GM18858 (cell line): ENCODE results near the gene LIPJ.

Experiments used
- ATAC-seq: cut with Tn5 transposase; IDR thresholded peaks from one replicate; pipeline ENCODE4 v1.9.1; 2021; ENCODE audit not compliant: unreplicated experiment

LIPJ gene, protein sequence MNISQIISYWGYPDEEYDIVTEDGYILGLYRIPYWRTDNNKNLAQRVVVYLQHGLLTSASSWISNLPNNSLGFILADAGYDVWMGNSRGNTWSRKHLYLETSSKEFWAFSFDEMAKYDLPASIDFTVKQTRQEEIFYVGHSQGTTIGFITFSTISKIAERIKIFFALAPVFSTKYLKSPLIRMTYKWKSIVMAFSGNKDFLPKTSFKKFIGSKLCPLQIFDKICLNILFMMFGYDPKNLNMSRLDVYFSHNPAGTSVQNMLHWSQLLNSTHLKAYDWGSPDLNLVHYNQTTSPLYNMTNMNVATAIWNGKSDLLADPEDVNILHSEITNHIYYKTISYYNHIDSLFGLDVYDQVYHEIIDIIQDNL

DNA sequence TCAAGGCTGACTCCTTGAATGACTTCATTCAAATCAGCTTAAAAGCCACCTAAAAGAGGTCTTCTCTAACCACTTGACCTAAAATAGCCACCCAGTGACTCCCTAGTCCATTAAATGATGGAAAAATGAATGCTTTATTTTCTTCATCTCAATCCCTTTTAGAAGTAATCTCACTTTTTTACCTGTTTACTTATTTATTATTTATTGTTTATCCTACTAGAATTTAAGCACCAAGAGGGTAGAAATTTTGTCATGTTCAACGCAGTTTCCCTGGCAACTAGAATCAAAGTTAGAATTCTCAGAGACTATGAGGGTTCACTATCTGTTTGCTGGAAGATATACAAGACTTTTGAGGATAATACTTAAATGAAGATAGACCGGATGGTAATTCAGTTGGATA, at the start of gene LIPJ:
TSS of gene LIPJ (plus strand) at position 301 of the 400 bp plus-strand sequence. CDS start 3,926 bp downstream, outside the sequence.
- ATAC-seq = no peak

DNA sequence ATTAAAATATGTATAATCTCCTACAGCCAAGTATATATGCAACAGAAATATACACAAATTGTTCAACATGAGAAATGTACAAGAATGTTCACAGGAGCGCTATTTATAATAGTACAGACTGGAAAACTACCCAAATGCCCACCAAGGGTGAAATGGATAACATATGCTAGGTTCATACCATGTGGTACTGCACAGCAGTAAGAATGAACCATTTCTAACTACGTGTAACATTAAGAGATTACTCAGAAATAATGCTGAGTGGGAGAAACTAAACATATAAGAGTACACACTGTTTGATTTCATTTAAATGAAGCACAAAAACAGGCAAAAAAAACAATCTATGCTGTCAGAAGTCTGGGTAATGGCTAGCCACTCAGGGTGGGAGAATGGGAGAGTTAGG, 49.2 kb upstream of the LIPJ start:
- no peak for ATAC-seq

DNA sequence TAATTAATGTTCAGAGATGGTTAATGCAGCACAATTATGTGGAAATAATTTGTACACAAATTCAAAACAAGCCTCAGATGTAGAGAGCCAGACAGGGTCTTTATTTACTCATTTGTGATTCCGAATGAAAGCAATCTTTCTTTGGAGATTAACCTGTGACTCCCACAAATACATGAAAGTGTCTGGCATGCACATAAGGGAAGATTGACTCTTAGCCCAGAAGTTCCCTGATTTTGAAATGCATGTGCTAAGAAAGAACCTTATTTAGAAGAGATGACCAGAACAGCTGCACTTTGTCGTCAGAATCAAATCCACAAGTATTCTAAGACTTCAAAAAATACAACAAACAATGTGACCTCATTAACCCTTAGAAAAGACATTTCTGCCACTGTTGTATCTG, 48.5 kb upstream of the LIPJ start:
- no peak for ATAC-seq

DNA sequence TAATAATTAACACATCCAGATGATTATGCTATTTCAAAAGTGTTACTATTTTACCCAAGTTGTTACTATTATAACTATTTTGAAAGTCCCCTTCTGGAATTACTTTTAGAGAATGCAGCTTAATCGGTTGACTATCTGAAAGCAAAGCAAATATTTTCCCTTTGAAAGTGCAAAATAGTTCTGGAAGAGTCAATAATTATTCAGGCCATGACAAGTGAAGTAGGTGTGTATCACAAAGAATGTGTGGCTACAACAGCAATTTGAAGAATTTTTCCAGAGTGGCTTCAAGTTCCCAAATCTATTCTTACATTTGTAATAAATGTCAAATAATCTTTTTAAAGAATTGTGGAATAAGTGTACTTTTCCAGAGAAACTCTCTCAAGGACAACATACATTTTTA, 46.2 kb upstream of the LIPJ start:
- ATAC-seq = no peak

DNA sequence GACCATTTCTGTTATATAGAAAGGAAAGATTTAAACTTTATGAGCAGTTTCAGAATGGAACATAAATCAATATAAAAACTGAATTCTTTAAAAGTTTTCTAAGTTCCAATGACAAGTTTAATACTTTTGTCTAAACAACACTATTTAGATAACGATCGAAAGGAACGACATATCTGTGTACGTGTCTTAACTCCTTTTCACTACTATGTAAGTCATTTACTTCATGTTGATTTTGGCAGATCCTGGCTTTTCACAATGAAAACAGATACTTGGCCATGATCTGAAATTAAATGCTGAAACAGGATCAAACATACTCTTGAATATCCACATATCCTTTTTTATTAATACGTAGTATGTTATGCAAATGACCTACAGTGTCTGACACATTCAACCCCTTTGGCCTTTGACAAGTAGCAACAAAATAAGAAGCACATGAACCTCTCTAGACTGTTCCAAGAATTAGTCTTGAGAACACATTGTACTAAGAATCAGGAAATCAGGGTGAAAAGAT, 45.4 kb upstream of the LIPJ start:
- ATAC-seq = no peak

DNA sequence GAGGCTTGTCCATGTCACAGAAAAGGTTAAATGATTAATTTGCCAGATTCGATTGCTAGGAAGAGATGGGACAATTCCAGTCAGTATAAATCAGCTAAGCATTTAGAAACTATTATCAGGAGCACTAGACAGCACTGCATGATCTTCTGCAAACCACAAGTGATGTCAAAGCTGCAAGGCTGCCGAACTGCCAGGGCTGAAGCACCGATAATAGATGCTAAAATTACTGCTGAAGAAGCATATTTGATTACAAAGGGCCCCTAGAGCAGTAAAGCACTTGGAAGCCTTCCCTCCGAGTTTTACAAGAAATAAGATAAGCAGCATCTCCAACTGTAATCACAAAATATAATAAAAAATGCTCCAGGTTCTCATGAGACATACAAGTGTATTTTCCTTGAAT, 44.0 kb upstream of the LIPJ start:
- ATAC-seq = no peak

DNA sequence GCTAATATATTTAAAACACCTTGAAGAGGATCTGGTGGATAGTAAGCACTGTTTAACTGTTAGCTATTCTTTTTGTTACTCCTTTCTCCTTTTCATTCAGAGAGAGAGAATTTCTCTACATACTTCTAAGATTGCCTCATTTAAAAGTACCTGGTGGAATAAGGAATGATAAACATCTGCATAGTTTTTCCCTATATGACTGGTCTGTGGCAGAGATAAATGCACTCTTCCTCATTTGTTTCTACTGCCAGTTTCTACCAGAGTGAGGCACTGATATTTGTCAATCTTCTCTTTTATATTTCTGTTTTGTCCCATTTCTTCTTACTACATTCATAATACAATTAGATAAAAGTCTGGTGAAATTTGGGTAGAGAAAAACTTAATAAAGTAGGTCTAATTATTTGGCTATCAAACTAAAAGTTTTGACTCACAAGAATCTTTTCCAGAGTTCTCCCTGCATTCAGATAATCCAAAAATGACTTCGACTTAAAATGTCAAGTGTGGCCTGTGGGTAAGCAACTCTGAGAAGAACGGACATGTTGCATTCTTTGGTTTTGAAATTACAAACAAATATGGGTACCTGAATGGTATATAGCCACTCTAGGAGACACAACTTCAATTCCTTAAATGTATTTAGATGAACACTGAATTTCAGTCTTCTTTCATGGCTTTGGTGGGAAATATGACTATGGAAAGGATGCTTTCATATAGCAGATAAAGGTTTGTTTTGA, 42.3 kb upstream of the LIPJ start:
- peak; percentile 63 for ATAC-seq

DNA sequence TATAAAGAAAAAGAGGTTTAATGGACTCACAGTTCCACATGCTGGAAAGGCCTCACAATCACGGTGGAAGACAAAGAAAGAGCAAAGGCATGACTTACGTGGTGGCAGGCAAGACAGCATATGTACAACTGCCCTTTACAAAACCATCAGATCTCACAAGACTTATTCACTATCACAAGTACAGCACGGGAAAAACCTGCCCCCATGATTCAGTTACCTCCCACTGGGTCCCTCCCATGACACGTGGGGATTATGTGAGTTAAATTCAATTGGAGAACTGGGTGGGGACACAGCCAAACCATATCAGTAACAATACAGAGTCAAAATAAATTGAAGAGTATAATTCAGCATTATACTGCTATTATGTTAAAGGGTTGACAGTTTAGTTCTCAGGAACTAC, 41.2 kb upstream of the LIPJ start:
- no peak for ATAC-seq

DNA sequence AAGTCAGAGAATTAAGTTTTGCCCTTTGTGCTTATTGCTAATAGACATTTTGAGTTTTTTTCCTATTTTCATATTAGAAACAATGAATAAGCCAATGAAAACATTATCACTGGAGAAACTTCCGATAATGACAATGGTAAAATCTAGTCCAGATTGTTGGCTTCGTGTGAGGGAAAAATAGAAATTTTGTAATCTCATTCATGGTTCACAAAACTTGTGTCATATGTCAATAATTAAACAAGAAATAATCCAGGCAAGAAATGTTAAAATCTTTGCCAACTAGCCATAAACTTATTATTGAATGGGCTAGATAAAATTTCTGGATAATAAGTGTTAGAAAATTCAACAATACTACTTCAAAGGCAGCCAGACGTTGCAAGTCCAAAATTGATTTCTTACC, 40.1 kb upstream of the LIPJ start:
- no peak for ATAC-seq

DNA sequence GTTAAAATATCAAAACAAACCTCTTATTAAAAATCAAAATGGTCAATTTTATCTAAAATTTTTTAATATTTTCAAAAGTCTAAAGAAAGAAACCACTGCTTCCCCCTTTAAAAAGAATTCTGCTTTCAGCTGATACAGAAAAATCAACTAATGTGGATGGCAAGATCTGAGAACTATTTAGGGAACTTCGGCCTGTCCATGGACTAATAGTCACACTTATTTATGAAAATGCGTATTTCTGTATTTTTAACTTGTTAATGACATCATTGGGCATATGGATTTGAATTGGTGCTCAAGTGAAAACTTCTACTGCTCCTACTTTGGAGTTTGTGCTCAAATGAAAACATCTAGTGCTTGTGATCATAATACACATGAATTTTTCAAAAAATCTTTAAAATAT, 35.3 kb upstream of the LIPJ start:
- ATAC-seq = no peak

DNA sequence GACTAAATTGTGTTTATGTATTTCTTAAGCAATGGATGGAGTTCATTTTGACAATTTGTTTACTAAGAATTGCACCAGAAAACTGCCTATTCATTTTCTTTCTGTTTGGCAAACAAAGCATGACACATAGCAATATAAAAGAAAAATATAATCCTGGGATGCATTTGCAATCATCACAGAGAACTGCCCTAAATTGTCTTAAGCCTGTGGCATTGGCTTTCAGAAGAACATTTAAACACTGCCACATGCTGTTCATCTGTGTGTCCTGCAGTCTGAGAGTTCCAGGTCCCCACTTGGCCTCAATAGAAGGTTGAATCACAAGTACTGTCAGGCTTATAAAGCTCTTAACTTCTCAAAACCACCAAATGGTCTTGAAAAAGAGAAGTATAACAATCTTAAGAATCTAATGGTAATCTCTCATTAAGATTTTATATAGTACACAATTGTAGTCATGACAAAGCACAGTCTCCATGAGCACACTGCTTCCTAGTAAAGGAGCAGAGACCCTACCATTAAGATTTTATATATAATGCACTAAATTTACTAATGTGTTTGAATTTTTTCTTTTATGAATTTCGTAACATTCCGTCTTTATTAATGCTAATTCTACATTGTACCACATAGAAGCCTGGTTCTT, 33.3 kb upstream of the LIPJ start:
- peak; percentile 63 for ATAC-seq

DNA sequence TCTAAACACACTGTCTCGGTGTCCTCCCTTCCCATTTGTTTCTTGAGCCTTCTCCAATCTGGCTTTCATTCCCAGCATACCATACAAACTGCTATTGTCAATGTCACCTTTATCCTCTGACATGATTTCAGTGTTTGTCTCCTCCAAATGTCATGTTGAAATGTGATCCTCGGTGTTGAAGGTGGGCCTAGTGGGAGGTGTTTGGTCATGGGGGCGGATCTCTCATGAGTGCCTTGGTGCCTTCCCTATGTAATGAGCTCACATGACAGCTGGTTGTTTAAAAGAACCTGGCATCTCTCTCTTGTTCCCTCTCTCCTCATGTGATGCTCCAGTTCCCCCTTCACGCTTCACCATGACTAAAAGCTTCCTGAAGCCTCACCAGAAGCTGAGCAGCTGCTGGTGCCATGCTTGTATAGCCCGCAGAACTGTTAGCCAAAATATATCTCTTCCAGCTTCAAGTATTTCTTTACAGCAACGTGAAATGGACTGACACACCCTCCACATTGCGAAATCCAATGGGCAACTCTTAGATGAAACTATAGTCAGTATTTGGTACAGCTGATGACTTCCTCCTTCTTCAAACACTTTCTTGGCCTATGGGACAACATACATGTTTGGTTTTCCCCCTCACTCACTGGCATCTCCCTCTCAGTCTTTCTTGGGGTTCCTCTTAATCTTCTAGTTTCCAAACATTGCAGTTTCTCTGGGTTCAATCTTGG, 31.2 kb upstream of the LIPJ start:
- no peak for ATAC-seq

DNA sequence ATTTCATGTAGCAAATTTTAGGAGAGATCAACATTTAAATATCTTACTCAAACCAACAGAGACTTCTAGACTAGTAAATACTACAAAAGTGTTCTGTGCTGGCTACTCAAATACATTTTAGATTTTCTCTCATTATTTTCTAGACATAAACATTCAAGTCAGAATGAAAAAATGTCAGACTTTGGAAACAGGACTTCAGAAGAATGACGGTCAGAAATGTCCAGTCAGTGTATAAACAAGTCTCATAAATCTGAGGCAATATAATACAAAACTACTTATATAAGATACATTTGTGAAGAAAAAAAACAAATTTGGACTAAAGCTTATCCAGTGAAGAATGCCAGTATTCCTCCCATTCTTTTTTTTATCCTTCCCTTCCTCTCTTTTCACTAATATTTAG, 29.3 kb upstream of the LIPJ start:
- ATAC-seq = no peak

DNA sequence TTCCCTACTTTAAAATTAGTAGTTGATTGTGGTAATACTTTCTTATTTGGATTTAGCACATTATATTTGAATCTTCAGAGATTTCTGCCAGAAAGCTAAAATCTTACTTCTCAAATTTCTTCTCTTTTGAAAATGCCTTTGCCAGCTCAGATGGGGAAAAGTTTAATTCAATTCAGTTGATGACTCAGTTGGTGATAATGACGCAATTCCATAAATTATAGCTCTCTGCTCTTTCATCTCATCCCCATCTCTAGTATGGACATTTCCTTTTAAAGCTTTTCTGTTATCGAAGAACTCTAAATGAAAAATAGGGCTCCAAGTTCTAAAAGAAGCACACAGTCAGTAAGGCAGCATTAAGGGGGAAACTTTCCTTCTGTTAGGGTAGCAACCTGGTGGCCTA, 28.9 kb upstream of the LIPJ start:
- ATAC-seq = no peak

DNA sequence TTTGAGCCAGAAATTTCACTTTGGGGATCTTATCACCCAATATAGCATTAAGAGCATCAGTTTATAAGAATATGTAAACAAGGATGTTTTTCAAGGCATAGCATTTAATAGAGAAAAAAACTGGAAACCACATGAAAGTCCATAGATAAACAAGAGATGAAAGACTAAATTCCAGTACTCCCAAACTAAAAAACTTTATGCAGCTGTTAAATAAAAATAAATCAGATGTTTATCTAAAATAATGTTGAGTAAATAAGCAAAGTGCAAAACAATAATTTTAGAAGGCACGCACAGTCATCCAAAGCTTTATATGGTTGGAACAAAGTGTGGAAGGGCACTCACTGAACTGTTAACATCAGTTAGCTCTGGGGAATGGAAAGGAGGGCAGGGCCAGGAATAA, 24.4 kb upstream of the LIPJ start:
- no peak for ATAC-seq

DNA sequence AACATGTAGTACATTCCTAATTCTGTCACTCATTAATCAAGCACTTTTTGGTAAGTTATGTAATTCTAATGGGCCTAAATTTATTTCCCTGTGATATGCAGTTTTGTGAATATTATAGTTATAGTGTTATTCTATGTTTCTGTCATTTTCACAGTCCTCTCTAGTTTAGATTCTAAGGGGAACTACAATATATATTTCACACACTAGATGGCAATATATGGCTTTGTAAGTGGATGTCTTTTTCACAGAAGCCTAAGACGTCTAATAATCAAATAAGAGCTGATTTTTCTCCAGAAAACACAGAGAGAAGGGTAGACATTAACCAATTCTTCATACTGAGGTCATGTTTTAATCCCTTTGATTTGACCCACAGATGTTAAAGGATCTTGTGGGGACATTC, 21.5 kb upstream of the LIPJ start:
- ATAC-seq = peak; percentile 51

DNA sequence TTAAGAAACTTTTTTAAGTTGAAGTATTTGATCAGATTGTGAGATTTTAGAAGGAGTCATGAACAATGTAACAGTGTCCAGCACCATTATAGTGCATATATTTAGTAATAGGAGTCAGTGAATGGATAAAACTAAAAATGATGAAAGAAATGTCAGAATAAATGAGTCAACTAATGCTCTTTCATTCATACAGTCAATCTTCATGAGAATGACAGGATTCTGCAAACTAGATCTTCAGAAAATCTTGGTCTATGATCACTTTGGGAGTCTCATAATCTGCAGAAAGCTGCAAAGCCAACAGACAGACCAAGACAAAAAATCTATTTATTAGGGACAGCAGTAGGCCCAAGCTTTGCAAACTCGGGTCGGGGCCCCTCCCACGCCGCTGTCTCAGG, 4.2 kb upstream of the LIPJ start:
- no peak for ATAC-seq

DNA sequence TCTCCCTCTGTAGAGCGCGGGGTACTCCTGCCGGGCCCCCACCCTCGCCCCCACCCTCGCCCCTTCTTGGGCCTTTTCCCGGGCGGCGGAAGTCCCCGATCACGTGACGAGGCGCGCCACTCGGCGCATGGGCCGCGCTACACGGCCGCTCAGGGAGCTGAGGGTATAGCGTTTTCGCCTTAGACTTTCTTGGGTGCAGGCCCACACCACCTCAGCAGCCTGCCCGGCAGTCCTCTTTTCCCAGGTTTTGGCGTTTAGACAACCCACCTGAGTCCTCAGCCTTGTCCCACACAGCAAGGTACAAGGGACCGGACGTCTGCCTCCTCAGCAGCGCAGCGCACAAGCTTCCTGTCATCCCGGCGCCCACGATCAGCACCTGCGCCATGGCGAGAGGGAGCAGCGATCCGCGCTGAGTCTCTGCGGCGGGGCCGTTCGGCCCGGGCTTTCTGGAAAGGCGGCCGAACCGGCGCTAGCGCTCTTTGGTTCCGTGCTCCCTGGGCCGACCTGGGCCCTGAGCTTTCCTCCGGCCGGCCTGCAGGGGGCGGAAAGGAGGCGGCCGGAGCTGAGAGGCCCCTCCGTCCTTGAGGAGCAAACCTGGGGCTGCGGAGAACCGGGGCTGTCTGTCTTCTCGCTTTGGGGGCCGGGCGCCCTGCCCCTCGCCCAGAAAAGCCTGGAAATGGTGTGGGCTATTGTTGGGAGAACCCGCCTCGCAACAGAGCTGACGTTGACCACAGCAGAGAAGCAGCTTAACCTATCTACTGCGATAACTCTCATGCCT, 3.6 kb upstream of the LIPJ start, which contains the start of gene RNLS:
TSS of gene RNLS (minus strand) at position 513 of the 778 bp plus-strand sequence.
- peak; percentile 49 for ATAC-seq

DNA sequence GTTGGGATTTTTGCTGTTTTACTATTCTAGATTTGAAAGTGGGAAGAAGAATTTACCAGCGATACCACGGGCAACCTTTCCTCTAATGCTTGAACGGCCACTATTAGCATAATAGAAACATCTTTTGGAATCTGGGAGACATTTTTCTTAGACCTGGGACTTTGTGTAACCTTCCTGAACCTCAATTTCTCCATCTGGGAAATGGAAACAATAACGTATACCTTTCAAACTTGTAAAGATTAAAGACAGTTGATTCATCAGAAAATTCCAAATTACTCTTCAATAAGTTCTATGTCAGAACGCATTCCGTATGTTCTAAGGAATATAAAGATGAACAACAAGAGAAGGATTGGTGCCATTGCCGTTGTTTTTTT, 3.0 kb upstream of the LIPJ start:
- ATAC-seq = no peak

DNA sequence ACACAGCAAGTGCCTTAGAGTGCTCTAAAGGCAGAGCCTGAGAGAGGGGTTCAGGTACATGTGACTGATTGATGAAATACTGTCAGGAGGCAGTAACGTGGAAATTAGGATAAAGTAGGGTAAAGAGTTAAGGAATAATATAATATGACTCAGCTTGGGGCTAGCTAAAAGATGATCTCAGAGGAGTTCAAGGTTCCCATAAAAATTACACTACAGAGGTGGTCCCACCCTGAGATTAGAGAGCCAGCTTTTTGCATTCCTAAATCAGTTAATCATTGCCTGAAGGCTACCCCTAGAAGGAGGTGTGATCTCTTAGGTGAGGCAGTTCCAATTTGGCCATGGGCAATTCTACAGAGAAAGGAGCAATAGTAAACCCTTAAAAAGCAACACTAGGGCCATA, 5.8 kb downstream of the LIPJ start:
- ATAC-seq = no peak
